ENCODE measurements around the gene SNX20. TPM values are rescaled to one million over a fixed set of nuclear protein-coding genes. Genes with fewer than 3 reads are reported as not detected.

SNX20 gene
- total and polyA plus RNA-seq, 2 of the 13 experiments (the other 11 are each of a cell fraction or from before 2014, with no cell fraction given): not detected

DNA sequence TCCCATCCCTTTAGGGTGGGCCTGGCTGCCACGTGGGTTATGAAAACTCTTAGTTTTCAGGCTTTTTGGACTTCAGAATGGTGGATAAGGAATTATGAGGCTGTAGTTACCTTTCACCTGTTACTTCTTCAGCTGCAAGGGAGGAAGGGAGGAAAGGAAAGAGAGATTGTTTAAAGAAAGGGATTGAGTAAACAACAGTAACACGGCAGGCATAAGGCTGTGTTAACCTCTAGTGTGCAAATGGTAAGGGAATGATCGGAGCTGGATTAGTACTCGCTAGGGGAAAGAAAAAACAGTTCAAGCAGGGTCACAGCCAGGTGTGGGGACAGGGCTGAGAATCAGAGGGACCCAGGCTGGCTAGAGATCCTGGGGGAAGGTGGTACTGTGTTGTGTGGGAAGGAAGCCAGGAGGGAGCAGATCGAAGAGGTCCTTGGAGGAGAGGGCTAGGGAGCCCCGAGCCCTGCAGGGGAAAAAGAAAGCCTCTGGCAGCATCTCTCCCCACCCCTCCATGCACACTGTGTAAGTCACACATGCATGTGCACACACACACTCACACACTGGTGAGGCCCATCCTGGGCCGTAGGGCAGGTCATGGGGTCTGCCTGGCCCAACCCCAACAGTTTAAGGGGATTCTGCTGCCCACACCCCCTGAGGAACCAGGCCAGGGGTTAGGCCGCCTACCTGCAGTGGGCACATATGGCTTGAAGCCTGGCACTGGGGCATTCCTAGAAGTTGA lies 49.7 kb downstream of the SNX20 start:
- intact Hi-C loops (cut with micrococcal nuclease; ENCODE audit: unreplicated experiment) (no loop called here), in situ Hi-C loops (cut with HindIII; ENCODE audit: extremely low pct_ligation_motif_present, low pct_unique_long_range_greater_than_20kb) (no loop called here)
- ATAC-seq (peak; percentile 8), DNase-seq (ENCODE audit: low spot score) (no peak), FAIRE-seq (no peak)
- CTCF ChIA-PET (ENCODE audit: low intra/inter-chr PET ratio, low total read pairs): no interaction called here
- Histone ChIP-seq H3K4me2 (ENCODE audit: low read depth, low read length) (no peak overlapping the region), H3K36me3 (replicated peaks in 1 of 2; ENCODE audit: control insufficient read depth in 1 of 2, insufficient read depth in 2 of 2, low read length in 2 of 2) (peaks cover 57 to 81% of the 10 kb centered on the region in 2 experiments), H3K27ac (ENCODE audit: extremely low read length, insufficient read depth, low read length) (no peak overlapping the region), H3K9me3 (ENCODE audit: low read length) (no peaks in the 10 kb centered on the region), H3K79me2 (ENCODE audit: insufficient read depth, low read length) (no peaks in the 10 kb centered on the region), H2AFZ (ENCODE audit: low read length) (no peak overlapping the region), H4K20me1 (ENCODE audit: insufficient read depth, low read length) (peaks cover 51% of the 10 kb centered on the region), H3K4me3 (replicated peaks in 1 of 3; ENCODE audit: insufficient read depth in 1 of 3, low read depth in 2 of 3, low read length in 3 of 3) (no peak overlapping the region), H3K4me1 (ENCODE audit: insufficient read depth, low read length) (peaks cover 12% of the 10 kb centered on the region; the same call in 1 of the 2 replicates), H3K9ac (ENCODE audit: insufficient read depth, low read depth, low read length) (no peak overlapping the region), H3K27me3 (ENCODE audit: control insufficient read depth in 1 of 2, insufficient read depth in 2 of 2, low read length in 2 of 2) (no peaks in the 10 kb centered on the region)
- BruUV-seq (replicated peaks): no TSS peak
- 88% methylated on average over 8 of the region's 8 CpGs for WGBS (ENCODE audit: low lambda C conversion rate)
- POLR2A ChIA-PET: no interaction called here
- TF ChIP-seq SRSF4 (IDR thresholded peaks at IDR 0.05; ENCODE audit: low read depth, low read length, poor library complexity, severe bottlenecking): no peak
- TF ChIP-seq, protein P1, sequence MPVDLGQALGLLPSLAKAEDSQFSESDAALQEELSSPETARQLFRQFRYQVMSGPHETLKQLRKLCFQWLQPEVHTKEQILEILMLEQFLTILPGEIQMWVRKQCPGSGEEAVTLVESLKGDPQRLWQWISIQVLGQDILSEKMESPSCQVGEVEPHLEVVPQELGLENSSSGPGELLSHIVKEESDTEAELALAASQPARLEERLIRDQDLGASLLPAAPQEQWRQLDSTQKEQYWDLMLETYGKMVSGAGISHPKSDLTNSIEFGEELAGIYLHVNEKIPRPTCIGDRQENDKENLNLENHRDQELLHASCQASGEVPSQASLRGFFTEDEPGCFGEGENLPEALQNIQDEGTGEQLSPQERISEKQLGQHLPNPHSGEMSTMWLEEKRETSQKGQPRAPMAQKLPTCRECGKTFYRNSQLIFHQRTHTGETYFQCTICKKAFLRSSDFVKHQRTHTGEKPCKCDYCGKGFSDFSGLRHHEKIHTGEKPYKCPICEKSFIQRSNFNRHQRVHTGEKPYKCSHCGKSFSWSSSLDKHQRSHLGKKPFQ (CRISPR knock-in tag; IDR thresholded peaks at IDR 0.05; ENCODE audit: insufficient replicate concordance): no peak
- TF ChIP-seq AGO2 (optimal IDR thresholded peaks at IDR 0.05; ENCODE audit: low read depth, low read length): peak; percentile 99
- TF ChIP-seq, protein P2, sequence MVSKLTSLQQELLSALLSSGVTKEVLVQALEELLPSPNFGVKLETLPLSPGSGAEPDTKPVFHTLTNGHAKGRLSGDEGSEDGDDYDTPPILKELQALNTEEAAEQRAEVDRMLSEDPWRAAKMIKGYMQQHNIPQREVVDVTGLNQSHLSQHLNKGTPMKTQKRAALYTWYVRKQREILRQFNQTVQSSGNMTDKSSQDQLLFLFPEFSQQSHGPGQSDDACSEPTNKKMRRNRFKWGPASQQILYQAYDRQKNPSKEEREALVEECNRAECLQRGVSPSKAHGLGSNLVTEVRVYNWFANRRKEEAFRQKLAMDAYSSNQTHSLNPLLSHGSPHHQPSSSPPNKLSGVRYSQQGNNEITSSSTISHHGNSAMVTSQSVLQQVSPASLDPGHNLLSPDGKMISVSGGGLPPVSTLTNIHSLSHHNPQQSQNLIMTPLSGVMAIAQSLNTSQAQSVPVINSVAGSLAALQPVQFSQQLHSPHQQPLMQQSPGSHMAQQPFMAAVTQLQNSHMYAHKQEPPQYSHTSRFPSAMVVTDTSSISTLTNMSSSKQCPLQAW (CRISPR knock-in tag; IDR thresholded peaks at IDR 0.05): no peak
- peak; percentile 90 for TF ChIP-seq RBM22 (optimal IDR thresholded peaks at IDR 0.05; ENCODE audit: low read length)
- TF ChIP-seq ZSCAN21 (CRISPR knock-in tag; IDR thresholded peaks at IDR 0.05; ENCODE audit: borderline replicate concordance): no peak
- no peak for TF ChIP-seq ZNF570 (CRISPR knock-in tag; IDR thresholded peaks at IDR 0.05; ENCODE audit: borderline replicate concordance)
- TF ChIP-seq NFRKB (IDR thresholded peaks at IDR 0.05): no peak
- no peak for TF ChIP-seq ZNF451 (CRISPR knock-in tag; IDR thresholded peaks at IDR 0.05)
- TF ChIP-seq SMAD3 (CRISPR knock-in tag; IDR thresholded peaks at IDR 0.05): no peak
- TF ChIP-seq, protein P3, sequence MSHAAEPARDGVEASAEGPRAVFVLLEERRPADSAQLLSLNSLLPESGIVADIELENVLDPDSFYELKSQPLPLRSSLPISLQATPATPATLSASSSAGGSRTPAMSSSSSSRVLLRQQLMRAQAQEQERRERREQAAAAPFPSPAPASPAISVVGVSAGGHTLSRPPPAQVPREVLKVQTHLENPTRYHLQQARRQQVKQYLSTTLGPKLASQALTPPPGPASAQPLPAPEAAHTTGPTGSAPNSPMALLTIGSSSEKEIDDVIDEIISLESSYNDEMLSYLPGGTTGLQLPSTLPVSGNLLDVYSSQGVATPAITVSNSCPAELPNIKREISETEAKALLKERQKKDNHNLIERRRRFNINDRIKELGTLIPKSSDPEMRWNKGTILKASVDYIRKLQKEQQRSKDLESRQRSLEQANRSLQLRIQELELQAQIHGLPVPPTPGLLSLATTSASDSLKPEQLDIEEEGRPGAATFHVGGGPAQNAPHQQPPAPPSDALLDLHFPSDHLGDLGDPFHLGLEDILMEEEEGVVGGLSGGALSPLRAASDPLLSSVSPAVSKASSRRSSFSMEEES (CRISPR knock-in tag; IDR thresholded peaks at IDR 0.05): no peak
- no peak for TF ChIP-seq U2AF1 (optimal IDR thresholded peaks at IDR 0.05; ENCODE audit: low read depth, low read length)
- TF ChIP-seq ZFP41 (CRISPR knock-in tag; IDR thresholded peaks at IDR 0.05; ENCODE audit: borderline replicate concordance): no peak
- 0 out of 2 replicates have a peak, but pooled peaks have one; percentile 2 for TF ChIP-seq POLR2AphosphoS5 (IDR thresholded peaks at IDR 0.05; ENCODE audit: low read depth, low read length)
- no peak for TF ChIP-seq CC2D1A (CRISPR knock-in tag; IDR thresholded peaks at IDR 0.05)
- TF ChIP-seq NAIF1 (CRISPR knock-in tag; IDR thresholded peaks at IDR 0.05; ENCODE audit: borderline replicate concordance): no peak
- 0 out of 2 replicates have a peak, but pooled peaks have one; percentile 45 for TF ChIP-seq HNRNPL (IDR thresholded peaks at IDR 0.05; ENCODE audit: low read depth, low read length)
- TF ChIP-seq RFX1 (IDR thresholded peaks at IDR 0.05): no peak
- TF ChIP-seq, protein P4, sequence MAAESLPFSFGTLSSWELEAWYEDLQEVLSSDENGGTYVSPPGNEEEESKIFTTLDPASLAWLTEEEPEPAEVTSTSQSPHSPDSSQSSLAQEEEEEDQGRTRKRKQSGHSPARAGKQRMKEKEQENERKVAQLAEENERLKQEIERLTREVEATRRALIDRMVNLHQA (CRISPR knock-in tag; IDR thresholded peaks at IDR 0.05): no peak

All from HepG2 (cell line).